DND-41 (cell line): ENCODE results near the gene NLRP12.
"Not testable (repeated sequence)": the region's sequence is repeated elsewhere in the genome, so short reads cannot be mapped to it uniquely, and the experiment has no call there.

Experiments used
- ATAC-seq: fragments of 200-7000 bp; cut with Tn5 transposase; 3 replicates; pipeline ENCODE4 v1.9.1; 2021; ENCODE audit warnings: low read depth; ENCODE audit not compliant: insufficient read depth
- DNase-seq: peaks from one replicate; pipeline ENCODE4 v3.0.0-alpha.2; 2020
- H2AFZ ChIP-seq: 2 replicates; pipeline ENCODE4 v1.6.0; 2012; ENCODE audit warnings: low read depth, low read length
- H3K27ac ChIP-seq: 2 replicates; pipeline ENCODE4 v1.5.1; 2012; ENCODE audit warnings: low read length, inconsistent platforms
- H3K27me3 ChIP-seq: fragments of 200-600 bp; sonication (generic); 2 replicates; pipeline ENCODE4 v1.6.0; 2012; ENCODE audit warnings: low read length, mild to moderate bottlenecking, inconsistent platforms; ENCODE audit not compliant: insufficient read depth, poor library complexity
- H3K36me3 ChIP-seq: 2 replicates; pipeline ENCODE4 v1.5.1; 2012; ENCODE audit warnings: low read length, inconsistent platforms; ENCODE audit not compliant: insufficient read depth
- H3K4me1 ChIP-seq: 2 replicates; pipeline ENCODE4 v1.5.1; 2012; ENCODE audit warnings: mild to moderate bottlenecking, low read length; ENCODE audit not compliant: insufficient read depth
- H3K4me2 ChIP-seq: 2 replicates; pipeline ENCODE4 v1.6.0; 2012; ENCODE audit warnings: mild to moderate bottlenecking, moderate library complexity, low read length, inconsistent platforms; ENCODE audit not compliant: insufficient read depth
- H3K4me3 ChIP-seq, 2 experiments: fragments of 200-600 bp in 1 of 2; shearing (Covaris generic) in 1 of 2; 2 replicates each; pipeline ENCODE4 v1.5.1; 2012 to 2016; ENCODE audit warnings: inconsistent platforms in 2 of 2, low read length in 2 of 2, mild to moderate bottlenecking in 2 of 2, low read depth in 1 of 2, moderate library complexity in 1 of 2
- H3K79me2 ChIP-seq: 2 replicates; pipeline ENCODE4 v1.6.0; 2012; ENCODE audit warnings: low read length, inconsistent platforms; ENCODE audit not compliant: insufficient read depth
- H3K9ac ChIP-seq: 2 replicates; pipeline ENCODE4 v1.6.0; 2012; ENCODE audit warnings: low read depth, mild to moderate bottlenecking, inconsistent platforms, low read length, moderate library complexity
- H3K9me3 ChIP-seq: 2 replicates; pipeline ENCODE4 v1.5.1; 2012; ENCODE audit warnings: low read length, moderate library complexity, mild to moderate bottlenecking, inconsistent platforms; ENCODE audit not compliant: insufficient read depth, severe bottlenecking
- H4K20me1 ChIP-seq: 2 replicates; pipeline ENCODE4 v1.6.0; 2012; ENCODE audit warnings: low read length; ENCODE audit not compliant: insufficient read depth
- CTCF ChIP-seq: IDR thresholded peaks from 2 replicates; pipeline ENCODE4 v1.5.1; 2012; ENCODE audit warnings: borderline replicate concordance, low read length, moderate library complexity, mild to moderate bottlenecking; ENCODE audit not compliant: poor library complexity, severe bottlenecking; ENCODE audit errors: extremely low read depth
- EZH2 ChIP-seq: IDR thresholded peaks from 3 replicates; pipeline ENCODE4 v1.6.1; 2012; ENCODE audit warnings: borderline replicate concordance, low read depth, mild to moderate bottlenecking, moderate library complexity, low read length, inconsistent platforms; ENCODE audit not compliant: severe bottlenecking

The NLRP12 gene

GRCh38 chr19:53786744-53787143 lies 37.4 kb downstream of the NLRP12 start:
- no peaks in the 10 kb centered on the region for H3K79me2 ChIP-seq
- no peaks in the 10 kb centered on the region for H4K20me1 ChIP-seq
- H3K9me3 ChIP-seq = no peaks in the 10 kb centered on the region
- H3K27ac ChIP-seq = no peak overlapping the region
- H3K4me3 ChIP-seq = no peak overlapping the region
- no peak overlapping the region for H3K4me2 ChIP-seq
- H2AFZ ChIP-seq = no peak overlapping the region
- no peaks in the 10 kb centered on the region for H3K4me1 ChIP-seq
- H3K27me3 ChIP-seq = no peaks in the 10 kb centered on the region
- H3K36me3 ChIP-seq = no peaks in the 10 kb centered on the region
- DNase-seq (no peak), ATAC-seq (no peak)
- no peak overlapping the region for H3K9ac ChIP-seq
- no peak for TF ChIP-seq EZH2
- no peak for TF ChIP-seq CTCF

- H3K27ac ChIP-seq = no peak overlapping the region
- TF ChIP-seq CTCF = no peak
- TF ChIP-seq EZH2 = no peak
- H3K9ac ChIP-seq = no peak overlapping the region
- H3K27me3 ChIP-seq = no peaks in the 10 kb centered on the region
- H2AFZ ChIP-seq = no peak overlapping the region
- H3K36me3 ChIP-seq = no peaks in the 10 kb centered on the region
- no peaks in the 10 kb centered on the region for H3K9me3 ChIP-seq
- DNase-seq (no peak), ATAC-seq (no peak)
- no peak overlapping the region for H3K4me2 ChIP-seq
- no peaks in the 10 kb centered on the region for H3K79me2 ChIP-seq
- no peaks in the 10 kb centered on the region for H4K20me1 ChIP-seq
- H3K4me3 ChIP-seq = no peak overlapping the region
- no peaks in the 10 kb centered on the region for H3K4me1 ChIP-seq
Measured at GRCh38 chr19:53785196-53785889, 38.8 kb downstream of the NLRP12 start.

- ATAC-seq (no peak), DNase-seq (no peak)
- no peaks in the 10 kb centered on the region for H3K79me2 ChIP-seq
- H3K36me3 ChIP-seq = no peaks in the 10 kb centered on the region
- no peak overlapping the region for H3K9ac ChIP-seq
- no peak overlapping the region for H3K4me2 ChIP-seq
- no peaks in the 10 kb centered on the region for H4K20me1 ChIP-seq
- H3K4me1 ChIP-seq = no peaks in the 10 kb centered on the region
- no peak overlapping the region for H3K27ac ChIP-seq
- no peak for TF ChIP-seq CTCF
- no peak for TF ChIP-seq EZH2
- H2AFZ ChIP-seq = no peak overlapping the region
- H3K27me3 ChIP-seq = no peaks in the 10 kb centered on the region
- H3K4me3 ChIP-seq = no peak overlapping the region
- no peaks in the 10 kb centered on the region for H3K9me3 ChIP-seq
Measured at GRCh38 chr19:53782698-53783097, 41.4 kb downstream of the NLRP12 start.

- not testable (repeated sequence) for ATAC-seq, H2AFZ ChIP-seq, H3K9me3 ChIP-seq, H3K36me3 ChIP-seq, H3K79me2 ChIP-seq, H3K4me2 ChIP-seq, H3K4me1 ChIP-seq, H3K27me3 ChIP-seq, H3K9ac ChIP-seq, H3K4me3 ChIP-seq, H3K27ac ChIP-seq, DNase-seq, H4K20me1 ChIP-seq
Measured at GRCh38 chr19:53781332-53781731, 42.8 kb downstream of the NLRP12 start.
